ENCODE data around the gene POLN.
A peak's percentile ranks its signal among the peaks of the same experiment; 100 is the strongest.
"Not testable (repeated sequence)": the region's sequence is repeated elsewhere in the genome, so short reads cannot be mapped to it uniquely, and the experiment has no call there.

Gene POLN

GRCh38 chr4:2049381-2049780 is 192.5 kb downstream of the POLN start:
- no peak for DNase-seq

GRCh38 chr4:2048831-2049230 is 193.1 kb downstream of the POLN start:
- DNase-seq: no peak

GRCh38 chr4:2047781-2048581 is 193.9 kb downstream of the POLN start:
- no peak for DNase-seq

- no peak for DNase-seq
Measured at GRCh38 chr4:2047031-2047660, 194.8 kb downstream of the POLN start.

- DNase-seq: no peak
Measured at GRCh38 chr4:2046031-2046961, 195.6 kb downstream of the POLN start.

GRCh38 chr4:2045518-2045951 is 196.4 kb downstream of the POLN start:
- no peak for DNase-seq

- no peak for DNase-seq
Measured at GRCh38 chr4:2044542-2045517, 197.1 kb downstream of the POLN start.

GRCh38 chr4:2044119-2044485 is 197.8 kb downstream of the POLN start:
- DNase-seq: no peak

- DNase-seq: no peak
Measured at GRCh38 chr4:2043396-2044118, 198.4 kb downstream of the POLN start.

- DNase-seq: no peak
Measured at GRCh38 chr4:2042947-2043395, 198.9 kb downstream of the POLN start.

- peak; percentile 42 for DNase-seq
Measured at GRCh38 chr4:2042204-2042946, 199.5 kb downstream of the POLN start.

GRCh38 chr4:2041239-2042130 is 200.4 kb downstream of the POLN start:
- DNase-seq: peak; percentile 86

GRCh38 chr4:2040391-2041238 is 201.3 kb downstream of the POLN start:
- DNase-seq: peak; percentile 13

- DNase-seq: no peak
Measured at GRCh38 chr4:2036866-2037265, 205.1 kb downstream of the POLN start.

GRCh38 chr4:2036327-2036726 is 205.6 kb downstream of the POLN start:
- no peak for DNase-seq

GRCh38 chr4:2031161-2031560 is 210.8 kb downstream of the POLN start:
- DNase-seq: not testable (repeated sequence)

GRCh38 chr4:2027120-2027519 is 214.8 kb downstream of the POLN start:
- DNase-seq: not testable (repeated sequence)

GRCh38 chr4:2025817-2026216 is 216.1 kb downstream of the POLN start:
- no peak for DNase-seq

GRCh38 chr4:2024683-2025082 is 217.2 kb downstream of the POLN start:
- DNase-seq: no peak

Measured in CD4-positive, alpha-beta T cell treated with Interleukin-17A for 1 hour (primary cell).